Measurements from ENCODE around the gene PRSS23.
A peak's percentile ranks its signal among the peaks of the same experiment; 100 is the strongest.

The PRSS23 gene

GRCh38 chr11:86790195-86790725 lies 10.1 kb upstream of the PRSS23 start:
- Histone ChIP-seq H3K27ac (ENCODE audit: low read depth, low read length, severe bottlenecking) (peak overlapping the region; percentile 51), H3K4me3 (ENCODE audit: extremely low read depth, insufficient read depth, low read length, poor library complexity, severe bottlenecking) (no peak overlapping the region), H3K9me3 (ENCODE audit: control insufficient read depth, low read length) (no peaks in the 10 kb centered on the region), H3K4me1 (ENCODE audit: control insufficient read depth, insufficient read depth, low read length, poor library complexity, severe bottlenecking) (no peaks in the 10 kb centered on the region), H3K36me3 (ENCODE audit: control insufficient read depth, insufficient read depth, low read length) (no peaks in the 10 kb centered on the region)

GRCh38 chr11:86790867-86791849 lies 9.2 kb upstream of the PRSS23 start:
- WGBS, 2 experiments (ENCODE audit: insufficient coverage in 2 of 2) = 94 to 95% methylated on average over 4 to 5 of the region's 5 CpGs
- no peaks in the 10 kb centered on the region for H3K4me1 ChIP-seq (ENCODE audit: control insufficient read depth, insufficient read depth, low read length, poor library complexity, severe bottlenecking)
- H3K9me3 ChIP-seq (ENCODE audit: control insufficient read depth, low read length) = peaks cover 4% of the 10 kb centered on the region
- H3K36me3 ChIP-seq (ENCODE audit: control insufficient read depth, insufficient read depth, low read length) = no peaks in the 10 kb centered on the region
- no peak overlapping the region for H3K4me3 ChIP-seq (ENCODE audit: extremely low read depth, insufficient read depth, low read length, poor library complexity, severe bottlenecking)
- H3K27ac ChIP-seq (ENCODE audit: low read depth, low read length, severe bottlenecking) = peak overlapping the region; percentile 51

GRCh38 chr11:86792150-86792549 lies 8.2 kb upstream of the PRSS23 start:
- H3K27ac ChIP-seq (ENCODE audit: low read depth, low read length, severe bottlenecking) = no peak overlapping the region
- no peaks in the 10 kb centered on the region for H3K36me3 ChIP-seq (ENCODE audit: control insufficient read depth, insufficient read depth, low read length)
- 57 to 100% methylated on average over 1 to 3 of the region's 3 CpGs for whole genome bisulfite sequencing, 2 experiments (ENCODE audit: insufficient coverage in 2 of 2)
- H3K9me3 ChIP-seq (ENCODE audit: control insufficient read depth, low read length) = peaks cover 4% of the 10 kb centered on the region
- no peak overlapping the region for H3K4me3 ChIP-seq (ENCODE audit: extremely low read depth, insufficient read depth, low read length, poor library complexity, severe bottlenecking)
- no peaks in the 10 kb centered on the region for H3K4me1 ChIP-seq (ENCODE audit: control insufficient read depth, insufficient read depth, low read length, poor library complexity, severe bottlenecking)

GRCh38 chr11:86793307-86793706 lies 7.0 kb upstream of the PRSS23 start:
- Histone ChIP-seq H3K36me3 (ENCODE audit: control insufficient read depth, insufficient read depth, low read length) (no peaks in the 10 kb centered on the region), H3K4me3 (ENCODE audit: extremely low read depth, insufficient read depth, low read length, poor library complexity, severe bottlenecking) (no peak overlapping the region), H3K9me3 (ENCODE audit: control insufficient read depth, low read length) (peaks cover 4% of the 10 kb centered on the region), H3K4me1 (ENCODE audit: control insufficient read depth, insufficient read depth, low read length, poor library complexity, severe bottlenecking) (no peaks in the 10 kb centered on the region), H3K27ac (ENCODE audit: low read depth, low read length, severe bottlenecking) (no peak overlapping the region)
- 93% methylated on average over 1 of the region's 1 CpG; no CpG with 5 or more reads in 1 of the 2 experiments for WGBS, 2 experiments (ENCODE audit: insufficient coverage in 2 of 2)

GRCh38 chr11:86795511-86795910 lies 4.8 kb upstream of the PRSS23 start:
- WGBS, 2 experiments (ENCODE audit: insufficient coverage in 2 of 2) = 100% methylated on average over 1 of the region's 2 CpGs; no CpG with 5 or more reads in 1 of the 2 experiments
- Histone ChIP-seq H3K36me3 (ENCODE audit: control insufficient read depth, insufficient read depth, low read length) (no peaks in the 10 kb centered on the region), H3K4me1 (ENCODE audit: control insufficient read depth, insufficient read depth, low read length, poor library complexity, severe bottlenecking) (peaks cover 11% of the 10 kb centered on the region), H3K27ac (ENCODE audit: low read depth, low read length, severe bottlenecking) (no peak overlapping the region), H3K9me3 (ENCODE audit: control insufficient read depth, low read length) (peaks cover 4% of the 10 kb centered on the region), H3K4me3 (ENCODE audit: extremely low read depth, insufficient read depth, low read length, poor library complexity, severe bottlenecking) (no peak overlapping the region)

GRCh38 chr11:86795949-86796348 lies 4.4 kb upstream of the PRSS23 start:
- Histone ChIP-seq H3K36me3 (ENCODE audit: control insufficient read depth, insufficient read depth, low read length) (no peaks in the 10 kb centered on the region), H3K27ac (ENCODE audit: low read depth, low read length, severe bottlenecking) (no peak overlapping the region), H3K4me1 (ENCODE audit: control insufficient read depth, insufficient read depth, low read length, poor library complexity, severe bottlenecking) (peaks cover 11% of the 10 kb centered on the region), H3K4me3 (ENCODE audit: extremely low read depth, insufficient read depth, low read length, poor library complexity, severe bottlenecking) (no peak overlapping the region), H3K9me3 (ENCODE audit: control insufficient read depth, low read length) (peaks cover 4% of the 10 kb centered on the region)
- 76 to 90% methylated on average over 2 of the region's 3 CpGs for WGBS, 2 experiments (ENCODE audit: insufficient coverage in 2 of 2)

- Histone ChIP-seq H3K9me3 (ENCODE audit: control insufficient read depth, low read length) (peaks cover 4% of the 10 kb centered on the region), H3K4me3 (ENCODE audit: extremely low read depth, insufficient read depth, low read length, poor library complexity, severe bottlenecking) (no peak overlapping the region), H3K27ac (ENCODE audit: low read depth, low read length, severe bottlenecking) (no peak overlapping the region), H3K4me1 (ENCODE audit: control insufficient read depth, insufficient read depth, low read length, poor library complexity, severe bottlenecking) (peaks cover 11% of the 10 kb centered on the region), H3K36me3 (ENCODE audit: control insufficient read depth, insufficient read depth, low read length) (peaks cover 8% of the 10 kb centered on the region)
- 86 to 93% methylated on average over 2 to 6 of the region's 9 CpGs for WGBS, 2 experiments (ENCODE audit: insufficient coverage in 2 of 2)
Observed at GRCh38 chr11:86797133-86797532, 3.2 kb upstream of the PRSS23 start.

- Histone ChIP-seq H3K27ac (ENCODE audit: low read depth, low read length, severe bottlenecking) (no peak overlapping the region), H3K4me3 (ENCODE audit: extremely low read depth, insufficient read depth, low read length, poor library complexity, severe bottlenecking) (no peak overlapping the region), H3K9me3 (ENCODE audit: control insufficient read depth, low read length) (peaks cover 4% of the 10 kb centered on the region), H3K36me3 (ENCODE audit: control insufficient read depth, insufficient read depth, low read length) (peaks cover 21% of the 10 kb centered on the region), H3K4me1 (ENCODE audit: control insufficient read depth, insufficient read depth, low read length, poor library complexity, severe bottlenecking) (peaks cover 15% of the 10 kb centered on the region)
- 86 to 90% methylated on average over 2 to 4 of the region's 5 CpGs for WGBS, 2 experiments (ENCODE audit: insufficient coverage in 2 of 2)
Observed at GRCh38 chr11:86798988-86799387, 1.4 kb upstream of the PRSS23 start.

- H3K27ac ChIP-seq (ENCODE audit: low read depth, low read length, severe bottlenecking) = peak overlapping the region; percentile 57
- 36 to 45% methylated on average over 7 to 9 of the region's 13 CpGs for WGBS, 2 experiments (ENCODE audit: insufficient coverage in 2 of 2)
- peaks cover 4% of the 10 kb centered on the region for H3K9me3 ChIP-seq (ENCODE audit: control insufficient read depth, low read length)
- H3K4me1 ChIP-seq (ENCODE audit: control insufficient read depth, insufficient read depth, low read length, poor library complexity, severe bottlenecking) = peaks cover 19% of the 10 kb centered on the region
- H3K36me3 ChIP-seq (ENCODE audit: control insufficient read depth, insufficient read depth, low read length) = peaks cover 24% of the 10 kb centered on the region
- H3K4me3 ChIP-seq (ENCODE audit: extremely low read depth, insufficient read depth, low read length, poor library complexity, severe bottlenecking) = peak overlapping the region; percentile 88
Observed at GRCh38 chr11:86799680-86800075, 664 bp upstream of the PRSS23 start.

- Histone ChIP-seq H3K4me1 (ENCODE audit: control insufficient read depth, insufficient read depth, low read length, poor library complexity, severe bottlenecking) (peaks cover 31% of the 10 kb centered on the region), H3K27ac (ENCODE audit: low read depth, low read length, severe bottlenecking) (no peak overlapping the region)
- WGBS, 2 experiments (ENCODE audit: insufficient coverage in 2 of 2) = 4% methylated on average over 8 of the region's 9 CpGs; no CpG with 5 or more reads in 1 of the 2 experiments
Observed at GRCh38 chr11:86800960-86801272, 574 bp downstream of the PRSS23 start.

GRCh38 chr11:86801364-86801763 lies 1.0 kb downstream of the PRSS23 start:
- Histone ChIP-seq H3K4me1 (ENCODE audit: control insufficient read depth, insufficient read depth, low read length, poor library complexity, severe bottlenecking) (peaks cover 36% of the 10 kb centered on the region), H3K27ac (ENCODE audit: low read depth, low read length, severe bottlenecking) (no peak overlapping the region), H3K9me3 (ENCODE audit: control insufficient read depth, low read length) (no peaks in the 10 kb centered on the region), H3K36me3 (ENCODE audit: control insufficient read depth, insufficient read depth, low read length) (peaks cover 41% of the 10 kb centered on the region), H3K4me3 (ENCODE audit: extremely low read depth, insufficient read depth, low read length, poor library complexity, severe bottlenecking) (peak overlapping the region; percentile 88)
- 71 to 79% methylated on average over 1 to 2 of the region's 2 CpGs for WGBS, 2 experiments (ENCODE audit: insufficient coverage in 2 of 2)

More at GRCh38 chr11:86800960-86801272, 574 bp downstream of the PRSS23 start:
- Histone ChIP-seq H3K36me3 (ENCODE audit: control insufficient read depth, insufficient read depth, low read length) (peaks cover 37% of the 10 kb centered on the region), H3K9me3 (ENCODE audit: control insufficient read depth, low read length) (peaks cover 1% of the 10 kb centered on the region), H3K4me3 (ENCODE audit: extremely low read depth, insufficient read depth, low read length, poor library complexity, severe bottlenecking) (peak overlapping the region; percentile 88)
